ENCODE measurements around the gene CALHM5. TPM values are rescaled to one million over a fixed set of nuclear protein-coding genes. Genes with fewer than 3 reads are reported as not detected.

Gene CALHM5
- total and polyA plus RNA-seq, 9 of the 15 experiments (the other 6 are each of a cell fraction or from before 2014, with no cell fraction given) = under 0.01 to 0.05 (median 0.02) TPM; not detected in 2

- POLR2A ChIA-PET = interaction anchor here (0.9 to 1.5 kb wide), 5 partner anchors 10 to 31 kb away, joined by 3 to 5 read pairs (median 3); partner anchors contain the start of genes CALHM5 and CALHM6
- Histone ChIP-seq H3K9me3 (replicated peaks; ENCODE audit: control insufficient read depth, insufficient read depth, low read depth, low read length) (no peaks in the 10 kb centered on the region), H3K27ac (ENCODE audit: extremely low read depth, low read depth, low read length) (peak overlapping the region; percentile 82), H2AFZ (ENCODE audit: low read depth, low read length) (peak overlapping the region; percentile 59), H3K4me1 (replicated peaks in 1 of 2; ENCODE audit: control insufficient read depth in 2 of 2, insufficient read depth in 2 of 2, low read length in 2 of 2) (peaks cover 0 to 11% of the 10 kb centered on the region in 2 experiments; a peak in 3 of 5 replicates), H3K27me3 (ENCODE audit: control insufficient read depth in 2 of 2, insufficient read depth in 2 of 2, low read length in 2 of 2) (no peaks in the 10 kb centered on the region), H3K36me3 (ENCODE audit: control insufficient read depth, insufficient read depth, low read length) (no peaks in the 10 kb centered on the region), H4K20me1 (replicated peaks; ENCODE audit: control insufficient read depth, insufficient read depth, low read length) (no peaks in the 10 kb centered on the region), H3K9me1 (ENCODE audit: control insufficient read depth, insufficient read depth, low read length) (no peaks in the 10 kb centered on the region), H3K4me2 (ENCODE audit: insufficient read depth, low read length) (peak overlapping the region; percentile 42), H3K79me2 (ENCODE audit: control insufficient read depth, insufficient read depth, low read length) (no peaks in the 10 kb centered on the region), H3K4me3 (no peak overlapping the region), H3K9ac (ENCODE audit: insufficient read depth in 1 of 2, low read depth in 2 of 2, low read length in 2 of 2) (peak overlapping the region in 1 of 2 experiments; percentile 27; a peak in 2 of 4 replicates)
- no TSS peak for BruUV-seq (replicated peaks)
- CTCF ChIA-PET (ENCODE audit: low intra/inter-chr PET ratio) = no interaction called here
- in situ Hi-C loops (cut with MboI) = no loop called here
- ATAC-seq (peak; percentile 97), DNase-seq (ENCODE audit: extremely low read depth in 1 of 4, low spot score in 3 of 4) (peak; percentile 15 to 88 (median 44)), FAIRE-seq (peak; percentile 85)
- under 1% methylated on average over 6 of the region's 6 CpGs for WGBS (ENCODE audit: insufficient coverage, low coverage, missing lambda C conversion rate)
- intact Hi-C loops (cut with micrococcal nuclease) = no loop called here
- TF ChIP-seq CXXC5 (CRISPR knock-in tag; IDR thresholded peaks at IDR 0.05) = peak; percentile 40; the same call in 1 of the 2 replicates
- peak; percentile 90 to 91 for TF ChIP-seq KDM1A (IDR thresholded peaks at IDR 0.05)
- no peak for TF ChIP-seq POLR2A (conservative IDR thresholded peaks at IDR 0.05)
- TF ChIP-seq DIDO1 (tag; IDR thresholded peaks at IDR 0.05; ENCODE audit: low read depth) = no peak
- peak; percentile 27; the same call in 1 of the 2 replicates for TF ChIP-seq EP400 (IDR thresholded peaks at IDR 0.05)
- no peak for TF ChIP-seq NR2C2 (CRISPR knock-in tag; IDR thresholded peaks at IDR 0.05)
- peak; percentile 61 for TF ChIP-seq NR2C2 (tag; IDR thresholded peaks at IDR 0.05)
- peak; percentile 81 for TF ChIP-seq NCOR1 (IDR thresholded peaks at IDR 0.05)
- TF ChIP-seq HMG20B (CRISPR knock-in tag; IDR thresholded peaks at IDR 0.05) = no peak
- peak; percentile 46; the same call in 1 of the 2 replicates for TF ChIP-seq ATF7 (IDR thresholded peaks at IDR 0.05)
- TF ChIP-seq ZNF639 (CRISPR knock-in tag; conservative IDR thresholded peaks at IDR 0.05 in 1 of 2, IDR thresholded peaks at IDR 0.05 in 1 of 2) = peak in 1 of 2 experiments; percentile 66; a peak in 2 of 4 replicates
- no peak for TF ChIP-seq IRF1 (CRISPR knock-in tag; IDR thresholded peaks at IDR 0.05; ENCODE audit: borderline replicate concordance)
- TF ChIP-seq AFF1 (IDR thresholded peaks at IDR 0.05; ENCODE audit: low read depth in 1 of 2, partially characterized antibody in 2 of 2) = no peak
- TF ChIP-seq CEBPB (tag; IDR thresholded peaks at IDR 0.05) = peak; percentile 89
- TF ChIP-seq ZFPM2 (CRISPR knock-in tag; IDR thresholded peaks at IDR 0.05) = no peak
- peak; percentile 82 for TF ChIP-seq EP300 (IDR thresholded peaks at IDR 0.05; ENCODE audit: low read length)
- no peak for TF ChIP-seq JUNB (CRISPR knock-in tag; conservative IDR thresholded peaks at IDR 0.05)
Measured at GRCh38 chr6:116492331-116493067, 18.9 kb upstream of the CALHM5 start.
